ENCODE results near the gene DGKB. TPM values are rescaled to one million over a fixed set of nuclear protein-coding genes. Genes with fewer than 3 reads are reported as not detected.

Gene DGKB
- total RNA-seq, 1 experiment from 2014 or later, result 0.12 TPM

GRCh38 chr7:14861456-14861855, 41.1 kb downstream of the DGKB start:
- DNase-seq (ENCODE audit: low spot score), result no peak

GRCh38 chr7:14859267-14859666, 43.3 kb downstream of the DGKB start:
- no peak for DNase-seq (ENCODE audit: low spot score)

GRCh38 chr7:14858866-14859265, 43.7 kb downstream of the DGKB start:
- DNase-seq (ENCODE audit: low spot score), result no peak

GRCh38 chr7:14858410-14858809, 44.1 kb downstream of the DGKB start:
- no peak for DNase-seq (ENCODE audit: low spot score)

- no peak for DNase-seq (ENCODE audit: low spot score)
Measured at GRCh38 chr7:14855033-14855794, 47.3 kb downstream of the DGKB start.

GRCh38 chr7:14854471-14854870, 48.1 kb downstream of the DGKB start:
- DNase-seq (ENCODE audit: low spot score), result no peak

GRCh38 chr7:14851610-14852009, 50.9 kb downstream of the DGKB start:
- no peak for DNase-seq (ENCODE audit: low spot score)

- DNase-seq (ENCODE audit: low spot score), result peak; percentile 42
Measured at GRCh38 chr7:14850039-14850438, 52.5 kb downstream of the DGKB start.

- no peak for DNase-seq (ENCODE audit: low spot score)
Measured at GRCh38 chr7:14846405-14846804, 56.1 kb downstream of the DGKB start.

GRCh38 chr7:14843755-14844154, 58.8 kb downstream of the DGKB start:
- no peak for DNase-seq (ENCODE audit: low spot score)

GRCh38 chr7:14842523-14842922, 60.0 kb downstream of the DGKB start:
- no peak for DNase-seq (ENCODE audit: low spot score)

- no peak for DNase-seq (ENCODE audit: low spot score)
Measured at GRCh38 chr7:14841869-14842268, 60.7 kb downstream of the DGKB start.

GRCh38 chr7:14841086-14841485, 61.5 kb downstream of the DGKB start:
- DNase-seq (ENCODE audit: low spot score), result no peak

- DNase-seq (ENCODE audit: low spot score), result no peak
Measured at GRCh38 chr7:14839307-14839706, 63.2 kb downstream of the DGKB start.

GRCh38 chr7:14837216-14837615, 65.3 kb downstream of the DGKB start:
- DNase-seq (ENCODE audit: low spot score), result no peak

- peak; percentile 95 for DNase-seq (ENCODE audit: low spot score)
Measured at GRCh38 chr7:14836571-14837189, 65.9 kb downstream of the DGKB start.

GRCh38 chr7:14836006-14836405, 66.5 kb downstream of the DGKB start:
- no peak for DNase-seq (ENCODE audit: low spot score)

GRCh38 chr7:14835384-14835783, 67.2 kb downstream of the DGKB start:
- DNase-seq (ENCODE audit: low spot score), result no peak

- DNase-seq (ENCODE audit: low spot score), result no peak
Measured at GRCh38 chr7:14834883-14835282, 67.7 kb downstream of the DGKB start.

- DNase-seq (ENCODE audit: low spot score), result no peak
Measured at GRCh38 chr7:14834456-14834855, 68.1 kb downstream of the DGKB start.

- no peak for DNase-seq (ENCODE audit: low spot score)
Measured at GRCh38 chr7:14833707-14834106, 68.8 kb downstream of the DGKB start.

- DNase-seq (ENCODE audit: low spot score), result no peak
Measured at GRCh38 chr7:14828053-14828452, 74.5 kb downstream of the DGKB start.

- no peak for DNase-seq (ENCODE audit: low spot score)
Measured at GRCh38 chr7:14826426-14826825, 76.1 kb downstream of the DGKB start.

- no peak for DNase-seq (ENCODE audit: low spot score)
Measured at GRCh38 chr7:14825912-14826311, 76.6 kb downstream of the DGKB start.
